Choroid plexus epithelial cell (primary cell): ENCODE results near the gene EML5.

Source experiments
- DNase-seq: peaks from one replicate; pipeline ENCODE4 v3.0.0-alpha.2; 2010; ENCODE audit warnings: low read depth
- H3K4me3 ChIP-seq: 2 replicates; pipeline ENCODE4 v1.5.1; 2011; ENCODE audit warnings: low read depth, mild to moderate bottlenecking, control low read depth, low read length, moderate library complexity
- CTCF ChIP-seq: conservative IDR thresholded peaks from 2 replicates; pipeline ENCODE4 v1.5.1; 2011; ENCODE audit warnings: low read depth, mild to moderate bottlenecking, control low read depth, inconsistent platforms, low read length, moderate library complexity

EML5 gene

DNA sequence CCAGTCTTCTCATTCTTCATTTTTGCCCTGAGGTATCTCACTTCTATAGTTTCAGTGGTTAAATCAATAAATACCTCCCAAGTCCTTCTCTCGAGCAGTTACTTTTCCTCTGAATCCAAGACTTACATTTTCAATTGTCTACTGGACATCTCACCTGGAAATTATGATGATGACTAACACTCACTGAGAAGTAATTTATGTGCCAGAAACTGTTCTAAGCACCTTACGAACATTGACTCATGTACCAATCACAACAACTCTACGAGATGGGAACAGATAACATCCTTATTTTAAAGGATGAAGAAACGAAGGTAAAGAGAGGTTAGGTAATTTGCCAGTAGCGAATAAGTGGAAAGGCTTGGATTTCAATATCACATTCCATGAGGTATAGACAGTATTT is 94.1 kb downstream of the EML5 start:
- TF ChIP-seq CTCF: no peak
- DNase-seq: no peak

DNA sequence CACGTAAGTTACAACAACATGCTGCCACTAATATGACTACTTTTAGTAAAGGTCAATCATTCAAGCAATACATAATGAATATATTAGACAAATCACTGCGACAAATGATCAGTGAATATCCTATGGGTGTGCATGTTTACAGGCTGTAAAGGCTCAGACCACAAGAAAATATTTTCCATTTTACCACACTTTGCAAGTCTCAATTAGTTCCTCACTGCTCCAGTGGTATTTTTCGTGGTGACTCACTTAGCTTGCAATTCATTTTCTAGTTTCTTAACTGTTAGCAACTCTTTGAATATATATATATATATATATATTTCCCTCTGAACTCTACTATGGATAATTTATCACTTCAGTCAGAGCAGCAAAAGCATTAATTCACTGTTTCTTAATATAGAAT is 96.9 kb downstream of the EML5 start:
- peak; percentile 5 for DNase-seq
- no peak overlapping the region for H3K4me3 ChIP-seq
- no peak for TF ChIP-seq CTCF

More for the DNA sequence above, 94.1 kb downstream of the EML5 start:
- H3K4me3 ChIP-seq: no peak overlapping the region

GRCh38 chr14:88688386-88688785 is 104.4 kb downstream of the EML5 start:
- no peak for DNase-seq
- no peak for TF ChIP-seq CTCF
- H3K4me3 ChIP-seq: no peak overlapping the region

GRCh38 chr14:88683119-88683518 is 109.6 kb downstream of the EML5 start:
- DNase-seq: no peak
- no peak overlapping the region for H3K4me3 ChIP-seq
- TF ChIP-seq CTCF: no peak

- no peak overlapping the region for H3K4me3 ChIP-seq
- no peak for DNase-seq
- TF ChIP-seq CTCF: no peak
These were observed 110.1 kb downstream of the EML5 start for GRCh38 chr14:88682495-88683114.

DNA sequence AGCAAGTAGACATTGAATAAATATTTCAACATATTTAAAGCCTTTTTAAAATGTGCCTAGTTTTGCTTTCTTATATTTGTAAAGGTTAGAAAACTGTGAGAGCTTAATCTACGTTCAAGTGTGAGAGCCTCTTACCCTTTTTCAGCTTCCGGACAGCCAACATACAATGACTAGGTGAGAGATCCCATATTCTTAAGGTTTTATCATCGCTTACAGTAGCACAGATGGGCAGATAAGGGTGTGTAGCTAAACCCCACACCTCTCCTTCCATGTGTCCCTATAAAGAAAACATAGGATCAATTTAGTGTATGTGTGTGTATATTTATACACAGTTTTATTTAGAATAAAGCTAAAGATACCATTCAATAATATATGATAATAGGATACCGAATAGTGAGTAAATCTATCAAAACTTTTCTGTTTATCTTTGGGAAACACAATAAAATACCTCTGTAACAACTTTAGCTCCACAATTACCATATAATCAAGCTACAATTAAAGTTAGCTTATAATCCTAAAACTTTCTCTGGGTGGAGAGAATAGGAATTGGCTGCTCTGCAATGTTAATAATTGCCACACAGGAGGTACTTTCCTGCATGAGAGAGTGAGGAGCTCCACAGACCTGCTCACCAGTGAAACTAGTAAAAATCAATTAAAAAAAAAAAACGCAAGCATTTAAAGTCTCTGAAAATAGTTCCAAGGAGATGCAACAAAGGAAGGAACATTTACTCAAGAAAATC is 110.8 kb downstream of the EML5 start:
- DNase-seq: no peak
- TF ChIP-seq CTCF: no peak
- no peak overlapping the region for H3K4me3 ChIP-seq

DNA sequence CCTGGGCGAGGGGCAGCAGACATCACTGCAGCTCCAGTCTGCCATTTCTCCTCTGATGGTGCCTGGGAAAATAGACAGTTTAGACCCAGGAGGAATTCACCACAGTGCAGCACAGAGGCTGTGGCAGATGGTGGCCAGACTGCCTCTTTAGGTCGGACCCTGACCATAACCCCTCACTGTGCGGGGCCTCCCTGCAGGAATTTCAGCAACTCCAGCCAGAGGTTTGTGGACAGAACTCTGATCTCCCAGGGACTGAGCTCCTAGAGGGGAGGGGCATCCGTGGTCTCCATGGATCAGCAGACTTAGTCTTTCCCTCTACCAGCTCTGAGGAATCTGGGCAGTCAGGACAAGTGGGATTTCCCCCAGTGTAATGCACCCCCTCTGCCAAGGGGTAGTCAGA is 123.4 kb downstream of the EML5 start:
- DNase-seq: no peak
- TF ChIP-seq CTCF: no peak

More for the DNA sequence above, 123.4 kb downstream of the EML5 start:
- no peak overlapping the region for H3K4me3 ChIP-seq
